ENCODE data around the gene NRN1. TPM values are rescaled to one million over a fixed set of nuclear protein-coding genes. Genes with fewer than 3 reads are reported as not detected.

The NRN1 gene
- total RNA-seq, 1 donor from 2014 or later = 9.8 TPM

- DNase-seq (ENCODE audit: extremely low spot score in 2 of 2) = no peak
- H3K9me3 ChIP-seq = no peaks in the 10 kb centered on the region
- H3K27me3 ChIP-seq = no peaks in the 10 kb centered on the region
- no peaks in the 10 kb centered on the region for H3K36me3 ChIP-seq
- H3K4me3 ChIP-seq = no peak overlapping the region
- no peak overlapping the region for H3K27ac ChIP-seq
- intact Hi-C loops (cut with DNase I) = no loop called here
- TF ChIP-seq POLR2AphosphoS5 (IDR thresholded peaks at IDR 0.05; ENCODE audit: insufficient read depth in 1 of 2, low read depth in 1 of 2) (no peak), POLR2A (IDR thresholded peaks at IDR 0.05) (no peak)
- TF ChIP-seq, protein P1, sequence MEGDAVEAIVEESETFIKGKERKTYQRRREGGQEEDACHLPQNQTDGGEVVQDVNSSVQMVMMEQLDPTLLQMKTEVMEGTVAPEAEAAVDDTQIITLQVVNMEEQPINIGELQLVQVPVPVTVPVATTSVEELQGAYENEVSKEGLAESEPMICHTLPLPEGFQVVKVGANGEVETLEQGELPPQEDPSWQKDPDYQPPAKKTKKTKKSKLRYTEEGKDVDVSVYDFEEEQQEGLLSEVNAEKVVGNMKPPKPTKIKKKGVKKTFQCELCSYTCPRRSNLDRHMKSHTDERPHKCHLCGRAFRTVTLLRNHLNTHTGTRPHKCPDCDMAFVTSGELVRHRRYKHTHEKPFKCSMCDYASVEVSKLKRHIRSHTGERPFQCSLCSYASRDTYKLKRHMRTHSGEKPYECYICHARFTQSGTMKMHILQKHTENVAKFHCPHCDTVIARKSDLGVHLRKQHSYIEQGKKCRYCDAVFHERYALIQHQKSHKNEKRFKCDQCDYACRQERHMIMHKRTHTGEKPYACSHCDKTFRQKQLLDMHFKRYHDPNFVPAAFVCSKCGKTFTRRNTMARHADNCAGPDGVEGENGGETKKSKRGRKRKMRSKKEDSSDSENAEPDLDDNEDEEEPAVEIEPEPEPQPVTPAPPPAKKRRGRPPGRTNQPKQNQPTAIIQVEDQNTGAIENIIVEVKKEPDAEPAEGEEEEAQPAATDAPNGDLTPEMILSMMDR (IDR thresholded peaks at IDR 0.05) = no peak
- H3K4me1 ChIP-seq = no peaks in the 10 kb centered on the region
These were observed 56.4 kb downstream of the NRN1 start for GRCh38 chr6:5950361-5950785.

All from vagina (tissue), 2 donors.